Daoy (cell line): ENCODE results near the gene DNAJC4. TPM values are rescaled to one million over a fixed set of nuclear protein-coding genes. Genes with fewer than 3 reads are reported as not detected.

Source experiments
- DNase-seq: peaks from one replicate; pipeline ENCODE4 v3.0.0-alpha.2; 2015; ENCODE audit warnings: low read depth
- total RNA-seq: library from RNA; depleted of rRNA; stranded (reverse); fragments of >200 nt; shearing (Covaris generic); gene quantifications from 2 replicates; pipeline ENCODE4 v1.2.3, GENCODE V29; 2014

The DNAJC4 gene
- total RNA-seq, 1 experiment from 2014 or later, result 1.7 TPM

GRCh38 chr11:64259533-64260067, 29.3 kb downstream of the DNAJC4 start:
- DNase-seq, result no peak

- DNase-seq, result no peak
These were observed 29.9 kb downstream of the DNAJC4 start for GRCh38 chr11:64260147-64260708.

- no peak for DNase-seq
These were observed 31.3 kb downstream of the DNAJC4 start for GRCh38 chr11:64261556-64262080.

GRCh38 chr11:64262271-64263002, 32.1 kb downstream of the DNAJC4 start:
- DNase-seq, result no peak

GRCh38 chr11:64263021-64263946, 32.9 kb downstream of the DNAJC4 start:
- peak; percentile 77 for DNase-seq

- DNase-seq, result no peak
These were observed 33.6 kb downstream of the DNAJC4 start for GRCh38 chr11:64263947-64264317.

GRCh38 chr11:64264371-64264852, 34.1 kb downstream of the DNAJC4 start:
- no peak for DNase-seq

GRCh38 chr11:64265176-64266160, 35.1 kb downstream of the DNAJC4 start:
- no peak for DNase-seq

DNA sequence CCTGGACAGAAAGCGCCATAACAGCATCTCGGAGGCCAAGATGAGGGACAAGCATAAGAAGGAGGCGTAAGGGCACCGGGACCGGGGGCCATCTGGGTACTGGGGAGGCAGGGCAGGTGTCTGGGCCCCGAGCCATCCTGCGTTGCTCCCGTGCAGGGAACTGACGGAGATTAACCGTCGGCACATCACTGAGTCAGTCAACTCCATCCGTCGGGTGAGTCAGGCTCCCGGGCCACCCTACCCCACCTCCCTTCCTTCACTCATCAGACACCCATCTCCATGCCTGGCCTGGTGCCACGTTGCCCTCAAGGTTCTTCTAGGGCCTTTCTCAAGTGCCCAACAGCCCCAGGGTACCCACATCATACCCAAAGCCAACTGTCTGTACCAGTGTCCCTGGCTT, 36.0 kb downstream of the DNAJC4 start:
- no peak for DNase-seq

- DNase-seq, result no peak
These were observed 37.0 kb downstream of the DNAJC4 start for GRCh38 chr11:64267207-64267945.

DNA sequence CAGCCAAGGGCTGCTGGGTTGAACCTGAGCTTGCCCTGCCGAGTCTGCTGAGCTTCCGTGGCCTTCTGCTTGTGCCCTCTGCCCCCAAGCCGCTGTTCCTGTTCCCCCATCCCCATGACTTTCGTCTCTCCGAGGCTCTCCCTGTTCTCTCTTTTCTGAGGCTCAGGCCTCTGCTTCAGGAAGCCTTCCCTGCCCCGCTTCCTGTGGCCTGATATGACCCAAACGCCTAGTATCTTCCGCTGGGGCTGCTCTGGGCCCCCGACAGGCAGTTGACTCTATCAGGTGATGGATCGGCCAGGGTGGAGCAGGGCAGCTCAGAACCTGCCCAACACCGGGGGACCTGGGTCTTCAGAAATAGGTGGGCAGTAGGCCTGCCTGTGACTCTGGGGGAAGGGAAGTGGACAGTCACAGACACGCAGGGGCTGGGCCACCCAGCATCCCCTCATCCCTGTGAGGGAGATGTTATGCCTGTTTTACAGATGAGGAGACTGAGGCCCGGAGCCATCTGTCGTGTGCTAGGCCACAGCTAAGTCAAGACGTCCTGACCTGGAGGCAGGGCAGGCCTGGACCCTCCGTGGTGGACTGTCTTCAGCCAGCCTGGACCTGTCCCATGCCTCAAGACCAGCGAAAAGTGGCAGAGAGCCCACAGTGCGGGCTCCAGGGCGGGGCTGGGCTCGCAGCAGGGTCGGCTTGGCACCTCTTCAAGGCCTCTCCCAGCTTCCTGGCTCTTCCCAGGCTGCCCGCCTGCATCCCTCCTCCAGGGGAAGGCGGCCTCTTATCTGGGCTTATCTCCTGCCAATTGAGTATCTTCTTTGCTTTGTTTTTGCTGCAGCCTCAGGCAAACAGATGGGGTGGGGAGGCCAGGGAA, 37.9 kb downstream of the DNAJC4 start:
- peak; percentile 79 for DNase-seq

DNA sequence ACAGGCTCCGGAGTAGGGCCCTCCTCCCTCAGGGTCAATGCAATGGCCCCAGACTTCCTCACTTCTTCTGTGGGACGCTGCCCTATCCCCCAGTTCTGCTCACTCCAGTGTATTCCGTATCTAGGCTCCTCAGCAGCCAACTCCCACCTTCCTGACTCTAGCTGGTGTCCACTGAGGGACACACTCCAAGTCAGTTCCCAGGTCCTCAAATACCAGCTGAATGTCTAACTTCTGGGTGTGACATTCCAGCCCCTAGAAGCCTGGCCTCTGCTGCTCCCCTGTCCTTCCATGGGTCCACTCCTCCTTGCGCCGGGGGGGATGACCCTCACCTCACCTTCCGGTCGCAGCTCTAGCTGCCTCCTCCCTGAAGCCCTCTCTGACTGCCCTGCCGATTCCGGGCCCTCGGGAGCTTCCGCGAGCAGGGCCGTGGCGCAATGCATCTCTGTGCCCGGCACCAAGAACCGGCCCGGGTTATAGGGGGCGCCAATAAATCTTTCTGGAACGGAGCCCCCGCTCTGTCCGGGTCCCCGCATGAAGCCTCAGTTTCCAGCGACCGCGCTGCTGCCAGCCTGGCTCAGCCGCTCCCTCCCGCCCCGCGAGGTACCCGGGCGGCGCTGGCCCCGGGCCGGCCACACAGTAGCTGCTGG, 38.7 kb downstream of the DNAJC4 start:
- DNase-seq, result no peak

- peak; percentile 99 for DNase-seq
These were observed 39.3 kb downstream of the DNAJC4 start for GRCh38 chr11:64269540-64270220.

DNA sequence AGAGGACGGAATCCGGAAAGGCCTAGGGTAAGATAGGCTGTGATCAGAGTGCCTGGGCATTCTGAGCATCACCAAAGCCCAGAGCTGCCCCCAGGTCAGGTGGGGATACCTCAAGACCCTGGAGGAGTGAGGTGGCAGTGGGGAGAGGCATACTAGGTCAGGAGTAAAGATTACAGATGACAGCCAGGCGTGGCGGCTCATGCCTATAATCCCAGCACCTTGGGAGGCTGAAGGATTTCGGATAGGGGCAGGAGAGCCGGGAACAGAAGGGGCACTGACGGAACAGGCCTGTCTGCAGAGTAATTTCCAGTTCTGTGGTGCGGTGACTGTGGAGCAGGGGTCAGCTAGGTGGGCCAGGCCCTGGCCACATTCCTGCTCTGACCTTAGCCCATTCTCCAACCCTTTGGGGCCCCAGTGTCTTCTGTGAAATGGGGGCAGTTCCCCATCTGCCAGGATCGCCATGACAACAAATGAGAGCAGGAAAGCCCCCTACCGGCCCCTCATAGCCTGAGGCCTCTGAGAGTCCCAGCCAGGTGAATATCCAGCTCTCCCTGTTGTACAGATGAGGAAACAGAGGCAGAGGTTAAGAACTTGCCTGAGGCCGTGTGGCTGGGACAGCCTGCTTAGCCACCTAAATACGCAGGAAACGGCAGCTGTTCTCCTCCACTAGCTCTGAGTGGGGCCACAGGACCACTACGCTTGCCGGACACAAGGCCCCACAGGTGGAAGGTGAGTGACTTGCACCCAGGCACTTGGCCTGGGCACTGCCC, 44.9 kb downstream of the DNAJC4 start:
- DNase-seq, result no peak

- no peak for DNase-seq
These were observed 45.5 kb downstream of the DNAJC4 start for GRCh38 chr11:64275841-64276240.

DNA sequence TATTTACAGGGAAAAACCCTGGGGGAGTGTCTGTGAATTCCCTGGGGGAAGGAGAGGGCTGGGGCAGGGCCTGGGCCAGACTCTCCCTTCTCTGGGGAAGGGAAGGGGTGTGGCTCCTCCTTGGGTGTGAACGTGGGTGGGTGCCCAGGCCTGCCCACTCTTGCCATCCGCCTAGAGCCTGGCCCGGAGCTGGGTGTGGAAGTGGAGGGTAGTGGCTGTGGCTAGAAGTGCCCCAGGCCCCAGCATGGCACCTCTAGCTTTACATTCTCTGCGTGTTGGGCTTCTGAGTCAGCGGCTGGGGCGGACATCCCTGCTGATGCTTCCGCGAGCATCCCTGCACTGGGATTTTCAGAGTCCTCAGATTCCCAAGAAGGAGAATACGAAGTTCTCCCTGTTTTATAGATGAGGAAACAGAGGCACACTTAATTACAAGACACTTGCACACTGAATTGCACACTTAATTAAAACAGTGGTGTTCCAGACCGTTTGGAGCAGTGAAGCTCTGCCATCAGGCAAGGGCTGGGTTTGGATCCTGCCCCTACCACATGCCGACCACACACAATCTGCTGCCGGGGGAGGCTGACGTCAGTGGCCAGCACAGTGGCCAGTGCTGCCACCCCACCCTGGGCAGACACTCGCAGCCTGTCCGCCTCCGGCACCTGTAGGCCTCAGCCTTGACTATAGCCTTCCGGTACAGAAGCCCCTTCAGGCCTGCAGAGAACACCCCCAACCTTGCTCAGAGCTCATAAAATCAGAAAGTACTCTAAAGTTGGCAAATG, 46.5 kb downstream of the DNAJC4 start:
- DNase-seq, result peak; percentile 84
